NCI-H128 (cell line): Measurements from ENCODE around the gene METTL8.

ENCODE experiments used
- DNase-seq: peaks from one replicate; lab custom pipeline; 2025; ENCODE audit not compliant: unreplicated experiment; lab: John Stamatoyannopoulos, UW

Gene METTL8

GRCh38 chr2:171433763-171434012 lies at the start of gene METTL8:
METTL8 (minus strand) TSS chr2:171433990; CDS start chr2:171392185, 41,805 bp downstream.
- no peak for DNase-seq

GRCh38 chr2:171482877-171483276 lies 49.1 kb upstream of the METTL8 start:
- DNase-seq, result no peak

- DNase-seq, result no peak
Observed at GRCh38 chr2:171482308-171482707, 48.5 kb upstream of the METTL8 start.

- DNase-seq, result no peak
Observed at GRCh38 chr2:171480908-171481307, 47.1 kb upstream of the METTL8 start.

- DNase-seq, result no peak
Observed at GRCh38 chr2:171479154-171479814, 45.5 kb upstream of the METTL8 start.

GRCh38 chr2:171478345-171478744 lies 44.6 kb upstream of the METTL8 start:
- no peak for DNase-seq

- no peak for DNase-seq
Observed at GRCh38 chr2:171475979-171476378, 42.2 kb upstream of the METTL8 start.

GRCh38 chr2:171470129-171470528 lies 36.3 kb upstream of the METTL8 start:
- DNase-seq, result no peak

GRCh38 chr2:171469176-171469575 lies 35.4 kb upstream of the METTL8 start:
- DNase-seq, result no peak

- DNase-seq, result no peak
Observed at GRCh38 chr2:171460537-171460936, 26.7 kb upstream of the METTL8 start.

- no peak for DNase-seq
Observed at GRCh38 chr2:171459498-171459897, 25.7 kb upstream of the METTL8 start.

- DNase-seq, result no peak
Observed at GRCh38 chr2:171452773-171453172, 19.0 kb upstream of the METTL8 start.

GRCh38 chr2:171451074-171451473 lies 17.3 kb upstream of the METTL8 start:
- DNase-seq, result no peak

GRCh38 chr2:171447675-171448074 lies 13.9 kb upstream of the METTL8 start:
- DNase-seq, result no peak

GRCh38 chr2:171441470-171441869 lies 7.7 kb upstream of the METTL8 start:
- DNase-seq, result no peak

GRCh38 chr2:171436307-171436706 lies 2.5 kb upstream of the METTL8 start:
- no peak for DNase-seq

GRCh38 chr2:171434013-171434989 lies 511 bp upstream of the METTL8 start, which contains the start of gene DCAF17:
DCAF17 (plus strand) TSS chr2:171434226; CDS start chr2:171434578, 352 bp downstream.
- DNase-seq, result peak; percentile 77

- no peak for DNase-seq
Observed at GRCh38 chr2:171432969-171433762, 624 bp downstream of the METTL8 start.

- no peak for DNase-seq
Observed at GRCh38 chr2:171432206-171432968, 1.4 kb downstream of the METTL8 start.

GRCh38 chr2:171431677-171432167 lies 2.1 kb downstream of the METTL8 start:
- DNase-seq, result no peak
